Cerebellar nuclear complex (tissue), 1 donor: ENCODE data around the gene SLC6A6.
"Not testable (repeated sequence)": the region's sequence is repeated elsewhere in the genome, so short reads cannot be mapped to it uniquely, and the experiment has no call there.

Experiments used
- DNase-seq, 2 experiments: peaks; one replicate each; lab custom pipeline; 2025; lab: John Stamatoyannopoulos, UW

SLC6A6 gene

DNA sequence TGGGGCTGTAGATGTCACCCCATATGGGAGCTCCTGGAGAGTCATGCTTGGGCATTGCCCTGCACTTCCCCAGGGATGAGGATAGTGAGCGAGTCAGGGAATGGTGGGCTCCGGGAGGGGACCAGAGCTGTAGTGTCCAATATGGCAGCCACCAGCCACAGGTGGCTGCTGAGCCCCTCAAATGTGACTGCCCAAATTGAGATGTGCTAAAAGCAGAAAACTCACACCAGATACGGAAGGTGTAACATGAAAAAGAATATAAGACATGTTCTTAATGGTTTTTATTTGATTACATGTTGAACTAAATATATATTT, 106.1 kb downstream of the SLC6A6 start:
- no peak for DNase-seq

DNA sequence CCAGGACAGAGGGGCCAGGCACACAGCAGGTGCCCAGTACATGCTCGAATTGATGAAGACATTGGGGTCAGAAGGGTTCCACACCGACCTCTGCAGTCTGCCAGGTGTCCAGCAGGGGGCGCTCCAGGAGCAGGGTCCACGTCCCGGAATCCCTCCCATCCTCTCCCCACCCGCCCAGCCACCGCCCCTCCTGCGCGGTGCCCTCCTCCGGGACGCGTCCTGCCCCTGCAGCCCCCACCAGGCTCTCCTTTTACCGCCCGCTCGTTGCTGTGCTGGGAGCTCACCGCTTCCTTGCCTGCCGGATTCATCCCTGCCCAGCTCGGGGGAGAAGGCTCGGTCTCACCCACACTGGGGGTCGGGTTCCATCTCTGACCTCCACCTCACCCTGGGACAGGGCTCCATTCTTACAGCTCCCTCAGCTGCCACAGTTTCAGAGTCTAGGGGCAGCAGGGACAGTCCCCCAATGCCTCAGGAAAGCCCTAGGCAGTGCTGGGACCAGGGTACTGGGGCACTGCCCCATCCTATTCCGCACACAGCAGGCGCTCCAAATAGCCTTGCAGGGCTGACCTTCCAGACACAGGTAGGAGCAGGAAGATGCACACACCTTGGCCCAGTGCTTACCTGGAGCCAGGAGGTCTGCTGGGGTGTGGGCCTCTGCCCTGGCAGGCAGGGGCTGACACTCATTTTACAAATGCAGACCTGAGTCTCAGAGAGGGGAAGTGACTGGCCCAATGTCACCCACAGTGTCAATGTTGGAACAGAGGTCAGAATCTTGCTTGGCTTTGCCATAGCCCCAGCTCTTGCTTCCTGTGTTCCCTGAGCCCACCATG, 106.8 kb downstream of the SLC6A6 start:
- DNase-seq: no peak

DNA sequence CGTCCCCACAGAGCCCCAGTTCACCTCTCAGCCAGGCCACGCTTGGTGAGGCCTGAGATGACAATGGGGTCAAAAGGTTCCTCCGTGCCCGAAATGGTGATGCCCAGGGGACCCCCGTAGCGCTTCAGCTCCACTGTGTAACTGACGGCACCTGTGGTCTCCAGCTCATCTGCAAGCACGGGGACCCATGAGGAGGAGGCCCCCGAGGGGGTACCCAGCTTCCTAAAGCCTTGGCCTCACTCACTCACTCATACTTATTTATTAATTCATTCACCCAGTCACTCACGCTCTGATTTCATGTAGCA, 107.3 kb downstream of the SLC6A6 start:
- no peak for DNase-seq

DNA sequence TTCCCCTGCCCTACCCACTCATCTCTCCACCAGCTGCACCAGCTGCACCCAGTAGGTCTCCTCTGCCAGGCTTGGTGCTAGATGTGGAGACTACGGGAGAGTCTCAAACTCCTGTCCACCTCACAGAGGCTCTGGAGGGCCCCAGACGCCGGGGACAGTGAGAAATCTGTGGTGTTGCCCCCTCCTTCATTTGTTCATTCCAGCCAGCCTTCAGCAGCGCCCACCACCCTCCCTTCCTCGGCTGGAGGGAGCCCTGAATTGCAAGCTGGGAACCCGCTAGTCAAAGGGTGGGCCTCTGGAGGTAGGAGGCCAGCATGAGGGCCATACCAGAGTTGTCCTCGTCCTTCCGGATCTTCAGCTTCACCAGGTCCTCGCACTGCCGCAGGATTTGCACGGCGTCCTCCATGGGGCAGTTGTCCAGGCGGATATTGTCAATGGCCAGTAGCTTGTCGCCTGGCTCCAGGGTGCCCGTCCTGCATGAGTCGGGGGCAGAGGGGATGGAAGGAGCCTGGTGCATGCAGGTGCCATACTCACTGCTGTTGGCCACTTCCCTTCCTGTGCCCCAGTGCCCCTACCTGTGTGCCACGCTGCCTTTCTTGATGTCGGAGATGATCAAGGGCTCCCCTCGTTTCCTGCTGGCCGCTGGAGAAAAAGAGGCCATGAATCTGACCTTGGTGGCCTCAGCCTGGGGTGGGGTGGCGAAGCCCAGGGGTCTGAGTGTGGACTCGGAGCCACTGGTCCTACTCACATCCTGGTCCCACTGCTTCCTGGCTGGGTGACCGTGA, 108.6 kb downstream of the SLC6A6 start:
- DNase-seq: no peak

DNA sequence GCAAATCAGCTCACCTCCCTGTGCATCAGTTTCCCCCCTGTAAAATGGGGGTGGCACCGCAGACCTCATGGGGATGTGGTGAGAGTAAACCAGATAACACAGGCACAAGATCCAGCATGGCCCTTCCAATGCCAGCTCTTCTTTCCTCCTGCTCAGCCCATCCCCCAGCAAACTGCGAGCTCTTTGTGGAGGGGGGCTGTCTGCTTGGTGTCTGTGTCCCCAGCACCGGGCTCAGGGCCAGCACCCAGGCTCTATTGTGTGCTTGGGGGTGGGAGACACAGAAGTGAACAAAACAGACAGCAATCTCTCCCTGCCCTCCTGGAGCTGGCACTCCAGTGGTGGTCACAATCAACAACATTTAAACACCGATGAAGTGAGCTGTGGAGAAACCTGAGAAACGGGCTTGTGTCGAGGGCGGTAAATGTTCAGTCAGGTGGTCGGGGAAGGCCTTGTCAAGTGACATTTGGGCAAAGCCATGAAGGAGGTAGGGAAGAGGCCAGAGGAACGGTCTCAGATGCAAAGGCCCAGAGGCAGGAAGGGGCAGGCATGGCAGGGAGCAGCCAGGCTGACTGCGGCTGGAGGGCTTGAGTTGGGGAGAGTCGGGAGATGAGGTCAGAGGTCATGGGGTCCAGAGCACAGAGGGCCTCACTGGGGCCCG, 109.3 kb downstream of the SLC6A6 start:
- no peak for DNase-seq

DNA sequence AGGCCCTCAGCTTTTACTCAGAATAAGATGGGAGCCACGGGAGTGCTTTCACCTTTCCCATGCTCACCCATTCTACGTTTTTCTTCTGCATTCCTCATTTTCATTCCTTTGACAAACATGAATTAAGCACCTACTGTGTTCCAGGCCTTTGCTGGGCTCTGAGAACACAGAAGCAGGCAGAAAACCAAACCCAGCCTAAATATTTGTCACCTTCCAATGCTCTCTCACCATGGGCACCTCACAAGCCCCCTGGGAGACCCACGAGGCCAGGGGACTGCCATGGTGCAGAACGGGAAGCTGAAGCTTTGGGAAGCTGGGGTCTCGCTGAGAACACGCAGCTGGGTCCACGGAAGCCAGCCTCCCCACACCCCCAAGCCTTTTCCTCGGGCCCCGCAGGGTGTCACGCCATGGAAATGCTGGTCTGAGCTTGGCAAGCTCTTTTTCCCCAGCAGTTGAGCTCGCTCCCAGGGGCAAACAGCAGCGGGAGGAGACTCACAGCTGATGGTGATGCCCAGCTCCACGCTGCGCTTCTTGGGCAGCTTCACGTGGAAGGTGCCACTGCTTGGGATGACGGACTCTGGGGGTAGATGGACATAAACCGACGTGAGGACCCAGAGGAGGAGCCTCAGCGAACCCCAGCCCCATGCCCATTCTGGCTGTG, 110.0 kb downstream of the SLC6A6 start:
- DNase-seq: no peak

DNA sequence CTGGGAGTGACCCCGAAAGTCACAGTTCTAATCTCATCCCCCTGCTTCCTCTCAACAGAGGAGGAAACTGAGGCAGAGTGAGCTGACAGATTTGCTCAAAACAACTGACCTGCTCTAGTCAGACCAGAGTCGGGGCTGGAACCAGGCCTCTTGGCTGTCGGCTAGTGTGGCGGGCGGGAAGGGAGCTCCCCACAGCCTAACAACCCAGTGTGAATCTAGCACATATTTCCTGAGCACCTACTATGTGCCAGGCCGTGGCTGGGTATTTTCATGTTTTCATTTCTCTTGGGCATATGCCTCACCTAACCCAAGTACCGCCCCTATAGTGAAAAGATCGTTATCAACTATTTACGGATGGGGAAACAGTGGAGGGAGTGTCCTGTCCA, 110.5 kb downstream of the SLC6A6 start:
- no peak for DNase-seq

DNA sequence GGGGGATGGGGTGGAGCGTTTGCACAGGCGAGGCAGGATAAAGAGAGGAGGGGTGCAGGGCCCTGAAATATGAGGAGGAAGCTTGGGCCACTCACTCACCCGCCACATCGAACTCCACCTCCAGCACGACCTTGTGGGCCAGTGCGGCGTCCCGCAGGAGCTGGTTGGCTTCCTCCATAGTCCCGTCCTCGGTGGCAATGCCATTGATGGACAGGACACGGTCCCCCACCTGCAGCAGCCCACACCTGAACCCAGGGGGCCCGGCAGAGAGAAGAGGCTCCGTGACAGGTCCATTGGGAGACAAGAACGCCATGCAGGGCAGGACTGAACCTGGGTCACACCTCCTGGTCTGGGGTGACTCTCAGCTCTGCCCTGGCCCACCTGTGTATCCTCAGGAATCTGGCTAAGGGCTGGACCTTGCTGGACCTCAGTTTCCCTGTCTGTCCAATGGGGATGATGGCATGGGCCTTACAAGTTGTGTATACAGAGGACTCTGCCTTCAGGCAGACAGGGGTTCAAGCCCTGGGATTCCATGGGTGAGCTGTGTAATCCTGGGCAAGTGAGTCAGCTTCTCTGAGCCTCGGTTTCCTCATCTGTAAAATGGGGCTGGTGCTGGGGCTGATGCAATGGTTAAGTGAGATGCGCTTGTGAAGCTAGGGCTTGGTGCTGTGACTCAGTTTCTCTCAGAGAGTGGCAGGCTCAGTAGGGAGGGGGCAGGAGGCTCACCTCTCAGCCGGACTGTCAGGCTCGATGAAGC, 111.3 kb downstream of the SLC6A6 start:
- DNase-seq: no peak

DNA sequence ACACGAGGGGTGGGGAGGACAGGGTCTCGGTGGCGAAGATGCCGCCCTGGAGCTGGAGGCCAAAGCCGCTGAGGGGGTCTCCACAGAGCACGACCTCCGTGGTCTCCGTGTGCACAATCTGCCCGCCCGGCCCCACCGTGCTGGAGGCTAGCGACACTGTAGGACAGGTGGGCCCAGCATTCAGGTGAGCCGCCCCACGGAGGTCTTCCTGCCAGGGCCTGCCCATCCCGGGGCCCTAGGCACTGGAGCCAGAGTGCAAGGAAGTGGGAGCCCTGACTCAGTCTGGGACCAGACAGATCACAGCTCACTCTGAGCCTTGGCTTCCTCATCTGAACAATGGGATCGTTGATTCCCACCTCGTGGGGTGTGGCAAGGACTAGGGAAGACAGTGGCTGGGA, 111.9 kb downstream of the SLC6A6 start:
- no peak for DNase-seq

DNA sequence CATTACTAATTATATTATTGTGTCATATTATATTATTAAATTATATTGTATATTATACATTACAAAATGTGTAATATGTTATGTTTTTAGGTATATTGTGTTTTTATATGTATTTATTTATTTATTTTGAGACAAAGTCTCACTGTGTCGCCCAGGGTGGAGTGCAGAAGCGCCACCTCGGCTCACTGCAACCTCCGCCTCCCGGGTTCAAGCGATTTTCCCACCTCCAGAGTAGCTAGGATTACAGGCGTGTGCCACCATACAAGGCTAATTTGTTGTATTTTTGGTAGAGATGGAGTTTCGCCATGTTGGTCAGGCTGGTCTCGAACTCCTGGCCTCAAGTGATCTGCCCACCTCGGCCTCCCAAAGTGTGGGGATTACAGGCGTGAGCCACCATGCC, 113.1 kb downstream of the SLC6A6 start:
- DNase-seq: not testable (repeated sequence)

DNA sequence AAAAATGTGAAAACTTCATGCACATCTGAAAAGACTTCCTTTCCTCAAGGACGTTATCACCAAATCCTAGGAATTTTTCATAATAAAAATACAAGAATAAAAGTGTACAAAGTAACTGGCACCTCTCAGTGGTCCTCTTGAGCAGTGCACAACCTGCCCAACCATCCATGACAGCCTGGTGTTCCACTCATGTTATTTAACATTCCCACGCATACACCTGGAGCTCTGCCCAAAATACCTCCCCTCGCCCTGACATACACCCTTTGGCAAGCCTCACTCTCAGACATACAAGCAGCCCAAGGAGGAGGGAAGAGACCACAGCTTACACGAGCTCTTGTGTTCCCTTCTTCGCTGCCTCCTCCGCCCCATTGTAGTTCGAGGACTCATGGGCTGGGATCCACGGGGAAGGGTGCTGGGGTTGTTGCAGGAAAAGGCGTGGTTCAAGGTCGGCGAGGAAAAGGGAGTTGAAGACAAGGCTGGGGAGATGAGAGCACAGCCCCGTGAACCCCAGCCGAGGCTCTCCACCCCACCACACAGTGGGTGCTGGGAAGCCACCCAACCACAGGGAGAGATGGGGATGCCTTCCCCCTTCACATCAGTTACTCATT, 114.4 kb downstream of the SLC6A6 start:
- DNase-seq: no peak

DNA sequence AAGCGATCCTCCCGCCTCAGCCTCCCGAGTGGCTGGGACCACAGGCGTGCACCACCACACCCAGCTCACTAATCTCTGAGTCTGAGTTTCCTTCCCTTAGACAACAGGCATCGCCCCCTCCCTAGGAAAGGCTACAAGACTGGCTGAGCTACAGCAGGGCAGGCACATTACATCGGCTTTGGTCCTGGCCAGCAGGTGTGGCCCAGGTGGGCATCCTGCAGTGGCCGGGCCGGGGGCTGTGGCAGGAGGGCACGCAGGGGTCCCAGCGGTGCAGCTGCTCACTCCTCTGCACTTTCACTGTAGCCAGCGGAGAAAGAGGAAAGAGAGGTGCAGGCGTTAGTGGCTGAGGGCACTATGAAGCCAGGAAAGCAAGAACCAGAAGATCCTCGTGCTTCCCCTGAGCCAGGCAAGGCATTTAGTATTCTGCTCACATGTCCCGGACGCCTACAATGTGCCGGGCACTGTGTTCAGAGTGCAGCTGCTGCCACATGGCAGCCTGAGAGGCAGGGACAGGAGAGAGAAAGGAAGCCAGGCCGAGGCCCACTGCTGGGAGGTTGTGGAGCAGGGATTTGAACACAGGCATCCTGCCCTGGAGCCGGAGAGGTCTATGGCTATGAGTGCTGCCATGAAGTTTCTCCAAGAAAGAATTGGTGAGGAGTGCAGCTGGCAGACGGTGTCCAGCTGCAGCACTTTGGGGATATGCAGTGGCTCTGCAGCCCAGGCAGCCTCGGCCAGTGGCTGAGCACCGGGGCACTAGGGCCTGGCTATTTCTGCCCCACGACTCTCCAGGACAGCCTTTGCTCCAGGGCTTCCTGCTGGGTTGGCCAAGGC, 115.4 kb downstream of the SLC6A6 start:
- no peak for DNase-seq

DNA sequence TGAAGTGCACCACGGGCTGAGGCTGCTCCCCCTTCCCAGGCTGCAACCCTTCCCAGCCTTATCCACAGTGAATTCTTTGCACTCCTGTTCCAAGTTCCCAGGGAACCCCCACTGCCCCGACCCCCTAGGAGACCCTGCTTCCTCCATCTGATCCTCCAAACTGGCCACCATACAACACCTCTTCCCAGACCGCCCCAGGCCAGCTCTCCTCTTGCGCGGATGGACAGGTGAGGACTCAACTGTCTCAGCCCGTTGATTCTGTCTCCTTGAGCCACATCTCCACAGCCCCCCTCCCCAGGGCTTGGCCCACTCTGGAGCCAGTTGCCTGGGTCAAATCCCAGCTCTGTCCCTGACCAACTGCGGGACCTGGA, 116.0 kb downstream of the SLC6A6 start:
- DNase-seq: no peak

DNA sequence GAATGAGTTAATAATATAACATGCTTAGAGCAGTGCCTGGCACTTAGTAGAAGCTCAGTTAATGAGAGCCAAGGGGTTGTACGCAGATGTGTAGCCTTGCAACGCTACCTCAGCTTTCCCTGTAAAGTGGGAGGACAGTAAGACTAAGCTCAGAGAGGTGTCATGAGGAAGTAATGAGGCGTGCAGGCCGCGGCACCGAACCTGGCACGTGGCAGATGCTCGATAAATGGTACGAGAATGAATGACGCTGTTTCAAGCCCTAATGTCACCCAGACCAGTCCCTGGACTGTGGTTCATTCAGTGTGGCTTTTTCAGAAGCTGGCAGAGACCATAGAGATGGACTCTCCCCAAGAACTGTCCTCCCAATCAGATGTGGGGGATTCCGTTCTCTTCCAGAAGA, 116.5 kb downstream of the SLC6A6 start:
- no peak for DNase-seq

DNA sequence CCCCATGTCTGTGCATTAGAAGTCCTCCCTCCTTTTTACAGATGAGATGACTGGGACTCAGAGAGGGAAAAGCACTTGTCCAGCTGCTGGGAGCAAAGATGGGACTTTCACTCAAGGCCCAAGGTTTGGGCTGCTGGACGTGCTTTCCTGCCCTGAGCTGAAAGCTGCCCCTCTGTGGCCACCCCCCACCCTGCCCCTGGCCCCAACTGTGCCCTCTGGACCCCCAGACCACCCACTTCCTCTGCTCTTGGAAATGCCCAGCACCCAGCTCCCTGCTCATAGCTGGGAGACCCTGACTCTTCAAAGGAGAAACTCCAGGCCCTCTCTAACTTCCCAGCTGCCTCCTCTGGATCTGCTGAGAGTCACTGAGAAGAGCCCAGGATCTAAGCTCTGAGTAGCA, 117.0 kb downstream of the SLC6A6 start:
- no peak for DNase-seq

DNA sequence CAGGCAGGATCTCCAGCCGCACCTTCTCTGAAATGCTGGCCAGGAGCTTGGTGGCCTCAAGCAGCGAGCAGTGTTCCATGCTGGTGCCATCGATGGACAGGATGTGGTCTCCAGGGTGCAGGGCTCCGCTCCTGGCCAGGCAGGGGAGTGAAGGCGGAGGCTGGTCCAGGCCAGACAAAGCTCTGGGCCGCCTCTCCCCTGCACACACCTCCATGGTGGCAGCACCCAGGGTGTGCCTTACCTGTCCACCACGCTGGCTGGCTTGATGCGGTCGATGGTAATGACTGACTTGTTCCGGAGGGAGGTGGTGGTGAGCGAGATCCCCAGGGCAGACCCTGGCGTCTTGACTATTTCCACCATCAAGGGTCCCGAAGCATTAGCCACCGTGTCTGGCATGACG, 117.7 kb downstream of the SLC6A6 start:
- DNase-seq: no peak

DNA sequence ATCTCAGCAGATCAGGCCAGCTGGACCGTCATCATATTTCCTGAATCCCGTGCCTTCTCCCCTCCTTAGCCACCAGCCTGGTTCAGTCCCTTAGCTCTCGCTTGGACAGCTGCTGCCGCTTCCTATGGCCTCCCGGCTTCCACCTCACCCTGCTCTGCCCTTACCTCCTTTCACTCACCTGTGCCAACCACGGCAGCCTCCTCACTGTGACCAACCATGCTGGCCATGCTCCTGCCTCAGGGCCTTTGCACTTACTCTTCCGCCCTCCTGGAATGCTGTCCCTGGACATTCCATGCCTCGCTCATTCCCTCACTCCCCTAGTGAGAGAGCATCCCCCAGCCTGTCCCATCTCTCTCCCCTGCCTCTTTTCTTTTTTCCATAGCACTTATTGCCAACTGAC, 118.6 kb downstream of the SLC6A6 start:
- DNase-seq: no peak

DNA sequence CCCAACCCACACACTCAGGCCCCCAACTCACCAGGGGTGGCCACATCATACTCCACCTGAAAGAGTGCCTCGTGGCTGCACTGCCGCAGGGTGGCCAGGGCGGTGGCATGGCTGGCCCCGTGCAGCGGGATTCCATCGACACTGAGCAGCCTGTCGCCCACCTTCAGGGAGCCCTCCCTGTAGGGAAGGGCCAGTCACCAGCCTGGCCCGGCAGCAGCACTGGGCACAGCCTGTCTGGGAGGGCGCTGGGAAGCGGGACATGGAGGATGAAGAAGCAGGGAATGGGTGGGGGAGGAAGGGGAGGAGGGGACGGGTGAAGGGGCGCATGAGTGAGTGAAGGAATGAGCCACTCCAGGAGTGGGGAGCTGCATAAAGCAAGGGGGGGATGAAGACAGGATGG, 119.2 kb downstream of the SLC6A6 start:
- DNase-seq: no peak

DNA sequence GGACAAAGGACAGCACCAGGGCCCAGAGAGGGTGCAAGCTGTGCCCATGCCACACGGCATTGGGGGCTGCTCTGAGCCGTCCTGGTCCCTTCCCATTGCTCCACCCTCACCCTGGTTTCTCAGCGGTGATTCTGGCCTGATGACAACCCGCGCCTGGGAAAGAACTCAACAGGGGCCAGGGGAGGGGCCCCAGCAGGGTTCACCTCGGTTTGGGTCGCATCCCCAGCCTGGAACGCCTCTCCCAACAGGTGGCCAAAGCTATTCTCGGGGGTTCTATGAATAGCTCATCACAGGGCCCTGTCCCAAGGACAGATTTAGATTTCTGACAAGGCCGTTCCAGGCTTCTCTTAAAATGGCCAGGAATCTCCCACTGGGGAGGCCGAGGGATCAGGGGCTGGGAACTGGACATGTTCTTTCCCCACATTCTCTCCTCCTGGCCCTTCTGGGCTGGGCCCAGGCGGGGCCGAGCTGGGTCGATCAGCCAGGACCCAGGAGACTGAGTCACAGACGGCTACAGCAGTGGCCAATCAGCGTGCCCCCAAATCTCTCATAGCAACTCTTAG, 119.8 kb downstream of the SLC6A6 start:
- no peak for DNase-seq

DNA sequence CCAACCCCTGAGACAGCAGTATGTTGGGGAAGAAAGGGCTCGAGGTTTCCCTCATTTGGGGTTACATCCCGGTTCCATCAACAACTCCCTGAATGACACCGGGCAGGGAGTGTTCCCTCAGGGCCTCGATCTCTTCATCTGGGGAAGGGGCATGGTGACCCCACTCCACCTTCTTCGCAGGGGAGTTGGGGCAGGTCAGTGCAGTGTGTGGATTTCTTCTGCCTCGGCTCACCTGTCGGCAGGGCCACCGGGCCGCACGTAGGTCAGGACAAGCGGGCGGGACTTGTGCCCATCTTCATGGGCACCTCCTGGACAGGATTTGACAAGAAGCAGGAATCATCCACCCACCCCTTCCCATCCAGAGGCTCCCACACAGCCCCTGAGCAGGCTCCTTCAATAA, 120.4 kb downstream of the SLC6A6 start:
- DNase-seq: no peak
